NT2/D1 (cell line): ENCODE data around the gene TLR3.

ENCODE experiments used
- DNase-seq: peaks from one replicate; pipeline ENCODE4 v3.0.0-alpha.2; 2011; ENCODE audit warnings: low read depth, low spot score
- H3K27me3 ChIP-seq: 2 replicates; pipeline ENCODE4 v1.6.0; 2011; ENCODE audit warnings: mild to moderate bottlenecking; ENCODE audit not compliant: insufficient read length, insufficient read depth
- H3K36me3 ChIP-seq: 2 replicates; pipeline ENCODE4 v1.6.1; 2011; ENCODE audit warnings: mild to moderate bottlenecking, low read length, mixed read lengths; ENCODE audit not compliant: insufficient read depth, insufficient read length
- H3K4me1 ChIP-seq: 2 replicates; pipeline ENCODE4 v1.5.1; 2011; ENCODE audit not compliant: insufficient read depth, insufficient read length
- H3K4me3 ChIP-seq: 2 replicates; pipeline ENCODE4 v1.5.1; 2011; ENCODE audit warnings: low read depth; ENCODE audit not compliant: insufficient read length
- H3K9ac ChIP-seq: 2 replicates; pipeline ENCODE4 v1.6.0; 2011; ENCODE audit warnings: low read depth; ENCODE audit not compliant: insufficient read length
- H3K9me3 ChIP-seq: 2 replicates; pipeline ENCODE4 v1.5.1; 2011; ENCODE audit warnings: mild to moderate bottlenecking, low read length; ENCODE audit not compliant: insufficient read depth
- SUZ12 ChIP-seq: IDR thresholded peaks from 2 replicates; pipeline ENCODE4 v1.6.1; 2011; ENCODE audit not compliant: insufficient read length, insufficient read depth; ENCODE audit errors: extremely low read depth
- YY1 ChIP-seq: IDR thresholded peaks from 2 replicates; pipeline ENCODE4 v1.6.1; 2011; ENCODE audit not compliant: insufficient read length, insufficient read depth
- ZNF274 ChIP-seq: IDR thresholded peaks from 2 replicates; pipeline ENCODE4 v1.6.1; 2011; ENCODE audit warnings: mild to moderate bottlenecking, low read depth, low read length

Gene TLR3

GRCh38 chr4:186134257-186134656, 65.3 kb downstream of the TLR3 start:
- H3K4me3 ChIP-seq = no peak overlapping the region

GRCh38 chr4:186134861-186135260, 65.9 kb downstream of the TLR3 start:
- no peak for DNase-seq
- Histone ChIP-seq H3K9ac (no peak overlapping the region), H3K4me1 (no peaks in the 10 kb centered on the region), H3K9me3 (no peaks in the 10 kb centered on the region), H3K27me3 (no peaks in the 10 kb centered on the region), H3K36me3 (no peaks in the 10 kb centered on the region), H3K4me3 (no peak overlapping the region)
- TF ChIP-seq YY1 (no peak), ZNF274 (no peak), SUZ12 (no peak)

More at GRCh38 chr4:186134257-186134656, 65.3 kb downstream of the TLR3 start:
- DNase-seq = no peak
- TF ChIP-seq YY1 = no peak
- no peak for TF ChIP-seq SUZ12
- TF ChIP-seq ZNF274 = no peak
- Histone ChIP-seq H3K36me3 (no peaks in the 10 kb centered on the region), H3K9me3 (no peaks in the 10 kb centered on the region), H3K4me1 (no peaks in the 10 kb centered on the region), H3K27me3 (no peaks in the 10 kb centered on the region), H3K9ac (no peak overlapping the region)

GRCh38 chr4:186137196-186137794, 68.3 kb downstream of the TLR3 start:
- TF ChIP-seq SUZ12 (no peak), ZNF274 (no peak), YY1 (no peak)
- H3K4me1 ChIP-seq = no peaks in the 10 kb centered on the region
- no peaks in the 10 kb centered on the region for H3K27me3 ChIP-seq
- no peaks in the 10 kb centered on the region for H3K9me3 ChIP-seq
- DNase-seq = no peak
- H3K9ac ChIP-seq = no peak overlapping the region
- no peak overlapping the region for H3K4me3 ChIP-seq
- no peaks in the 10 kb centered on the region for H3K36me3 ChIP-seq
